NCI-H2029 treated with DMSO at 0.1 percent for 48 hours (cell line): ENCODE data around the gene CSMD2.
"Not testable (repeated sequence)": the region's sequence is repeated elsewhere in the genome, so short reads cannot be mapped to it uniquely, and the experiment has no call there.

Experiments
- DNase-seq: peaks from one replicate; lab custom pipeline; 2025; lab: John Stamatoyannopoulos, UW

The CSMD2 gene

DNA sequence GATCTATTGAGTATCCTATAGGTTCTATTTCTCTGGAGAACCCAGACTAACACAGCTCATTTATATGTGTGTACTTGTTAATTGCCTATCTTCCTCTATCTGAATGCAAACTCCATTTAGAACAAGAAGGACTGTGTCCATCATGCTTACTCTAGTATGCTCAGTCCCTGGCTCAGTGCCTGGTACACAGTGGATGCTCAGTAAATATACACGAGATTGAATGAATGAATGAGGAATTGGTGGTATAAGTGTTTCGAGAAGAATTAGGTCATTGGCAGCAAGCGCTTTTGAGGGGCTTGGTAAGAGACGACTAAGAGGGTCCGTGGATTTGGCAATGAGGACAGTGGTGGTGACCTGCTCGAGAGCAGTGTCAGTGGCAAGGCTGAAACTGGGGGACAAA, 112.5 kb downstream of the CSMD2 start:
- DNase-seq: no peak

GRCh38 chr1:34050709-34051485, 114.1 kb downstream of the CSMD2 start:
- DNase-seq: no peak

DNA sequence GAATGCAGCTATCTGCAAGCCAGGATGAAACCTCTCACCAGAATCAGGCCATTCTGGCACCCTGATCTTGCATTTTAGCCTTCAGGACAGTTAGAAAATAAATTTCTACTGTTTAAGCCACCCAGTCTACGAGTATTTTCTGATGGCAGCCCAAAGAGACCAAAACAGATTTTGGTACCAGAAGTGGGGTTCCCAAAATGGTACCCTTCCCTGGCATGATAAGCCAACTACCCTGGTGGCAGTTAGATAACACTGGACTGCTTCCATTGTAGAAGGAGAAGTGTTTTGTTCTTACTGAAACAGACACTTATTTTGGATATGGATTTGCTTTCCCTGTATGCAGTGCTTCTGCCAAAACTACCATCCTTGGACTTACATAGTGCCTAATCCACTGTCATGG, 115.0 kb downstream of the CSMD2 start:
- no peak for DNase-seq

DNA sequence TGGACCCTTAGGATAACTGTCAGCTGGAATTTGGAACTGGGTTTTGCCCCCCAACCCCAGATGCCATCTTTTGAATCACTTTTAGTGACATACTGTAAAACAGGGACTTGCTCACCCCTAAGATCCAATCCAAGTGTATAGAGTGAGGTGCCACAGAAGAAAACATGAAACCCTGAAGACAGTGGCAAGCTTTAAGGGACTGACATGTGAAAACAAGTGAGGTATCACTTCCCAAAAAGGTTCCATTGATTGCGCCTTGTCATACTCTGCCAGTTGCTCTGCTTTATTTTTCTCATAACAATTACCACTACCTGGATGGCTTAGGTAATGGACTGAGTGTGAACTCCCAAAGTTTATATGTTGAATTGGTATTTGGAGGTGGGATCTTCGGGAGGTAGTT, 115.6 kb downstream of the CSMD2 start:
- no peak for DNase-seq

GRCh38 chr1:34037856-34038255, 127.2 kb downstream of the CSMD2 start:
- DNase-seq: no peak

GRCh38 chr1:34037109-34037508, 127.9 kb downstream of the CSMD2 start:
- no peak for DNase-seq

- DNase-seq: no peak
These were observed 131.0 kb downstream of the CSMD2 start for GRCh38 chr1:34034036-34034435.

GRCh38 chr1:34029954-34030353, 135.1 kb downstream of the CSMD2 start:
- DNase-seq: no peak

- DNase-seq: no peak
These were observed 135.5 kb downstream of the CSMD2 start for GRCh38 chr1:34029515-34029914.

GRCh38 chr1:34028381-34029055, 136.5 kb downstream of the CSMD2 start:
- no peak for DNase-seq

DNA sequence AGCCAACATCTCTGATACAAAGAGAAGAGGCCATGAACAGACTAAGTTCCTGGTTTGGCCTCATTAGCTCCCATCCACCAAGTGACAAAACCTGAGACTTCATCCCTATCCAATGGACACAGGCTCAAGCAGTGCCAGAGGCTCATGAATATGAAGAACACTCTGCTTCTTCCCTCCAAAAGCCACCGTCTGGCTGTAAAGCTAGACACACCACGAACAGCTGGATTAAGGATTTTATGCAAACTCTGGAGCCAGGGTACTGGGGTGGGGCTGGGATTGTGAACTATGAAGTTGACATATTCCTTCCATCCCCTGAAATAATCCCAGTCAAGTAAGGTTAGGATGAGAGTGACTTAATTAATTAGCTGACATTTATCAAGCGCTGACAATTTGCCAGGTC, 139.4 kb downstream of the CSMD2 start:
- no peak for DNase-seq

- DNase-seq: no peak
These were observed 140.5 kb downstream of the CSMD2 start for GRCh38 chr1:34024485-34024884.

- no peak for DNase-seq
These were observed 145.1 kb downstream of the CSMD2 start for GRCh38 chr1:34019741-34020552.

GRCh38 chr1:34018285-34018684, 146.7 kb downstream of the CSMD2 start:
- DNase-seq: no peak

- not testable (repeated sequence) for DNase-seq
These were observed 148.7 kb downstream of the CSMD2 start for GRCh38 chr1:34016281-34016680.

DNA sequence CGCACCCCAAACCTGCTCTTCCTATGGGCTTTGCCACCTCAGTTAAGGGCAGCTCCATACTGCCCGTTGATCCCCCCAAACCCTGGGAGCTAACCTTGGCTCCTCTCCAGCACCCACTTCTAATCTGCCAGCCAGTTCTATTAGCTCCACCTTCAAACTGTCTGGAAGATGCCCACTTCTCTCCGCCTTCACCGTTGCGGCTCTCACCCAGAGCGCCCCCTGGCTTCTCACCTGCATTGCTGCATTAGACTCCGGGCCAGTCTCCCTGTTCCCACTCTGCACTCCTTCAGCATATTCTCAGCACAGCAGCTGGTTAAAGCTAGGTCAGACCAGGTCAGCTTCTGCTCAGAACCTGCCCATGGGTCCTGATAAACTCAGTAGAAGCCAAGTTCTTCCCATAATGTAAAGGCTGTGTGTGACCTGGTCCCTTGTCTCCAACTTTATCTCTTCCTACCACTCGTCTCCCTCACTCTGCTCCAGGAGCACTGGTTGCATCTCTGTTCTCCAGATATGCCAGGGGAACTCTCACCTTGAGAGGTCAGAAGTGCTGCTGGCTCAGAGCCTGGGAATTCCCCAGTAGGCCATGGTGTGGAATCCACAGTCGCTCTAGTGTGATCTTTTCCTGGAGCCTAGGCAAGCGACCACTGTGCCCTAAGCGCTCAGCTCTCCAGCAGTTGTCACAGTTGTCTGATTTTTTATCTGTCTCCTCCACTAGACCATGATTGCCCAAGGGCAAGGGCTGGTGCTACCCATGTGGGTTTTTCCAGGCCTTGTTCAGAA, 150.9 kb downstream of the CSMD2 start:
- DNase-seq: no peak

DNA sequence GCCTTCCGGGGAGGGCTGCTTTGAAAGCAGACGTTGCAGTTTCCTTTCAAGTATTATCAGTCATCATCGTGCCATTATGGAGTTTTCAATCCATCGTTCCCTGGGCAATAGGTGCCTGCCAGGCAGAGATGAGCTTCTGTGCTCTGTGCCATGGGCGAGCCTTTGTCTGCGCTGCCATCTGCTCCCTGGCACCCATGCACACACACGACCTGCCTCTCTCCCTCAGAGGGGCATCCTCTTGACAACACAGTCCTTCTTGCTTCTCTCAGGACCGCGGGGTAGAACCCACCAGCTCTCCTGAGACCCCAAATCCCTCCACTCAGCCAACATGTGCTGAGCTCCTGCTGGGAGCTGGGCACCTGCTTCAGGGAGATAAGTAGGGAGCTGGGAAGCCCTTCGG, 151.9 kb downstream of the CSMD2 start:
- no peak for DNase-seq

DNA sequence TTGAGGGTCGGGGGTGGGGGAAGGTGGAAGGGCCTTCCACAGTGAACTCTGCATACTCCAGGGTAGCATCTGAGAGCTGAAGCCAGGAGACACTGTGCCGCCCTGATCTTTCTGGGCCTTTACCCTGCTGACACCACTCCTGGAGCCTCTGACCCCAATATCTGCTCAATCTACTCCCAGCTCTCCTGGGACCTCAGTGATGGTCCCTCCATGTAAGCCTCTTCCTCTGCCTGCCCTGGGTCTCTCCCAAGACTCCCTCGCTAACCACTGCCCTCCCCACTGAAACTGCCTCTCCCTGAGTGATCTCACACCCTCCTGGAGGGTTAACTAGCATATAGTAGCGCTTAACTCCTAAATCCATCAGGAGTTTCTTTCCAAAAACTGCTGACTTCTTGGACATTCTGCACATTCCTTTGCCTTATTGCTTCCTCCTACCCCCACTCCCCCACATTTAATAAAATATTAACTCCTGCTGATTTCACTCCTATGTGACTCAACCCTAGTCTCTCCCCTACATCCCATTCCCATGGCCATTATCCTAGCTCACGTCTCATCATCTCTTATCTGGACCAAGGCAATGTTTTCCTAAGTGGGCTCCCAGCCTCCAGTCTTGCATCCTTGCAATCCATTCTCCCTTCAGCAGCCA, 155.6 kb downstream of the CSMD2 start:
- no peak for DNase-seq

GRCh38 chr1:34007760-34008159, 157.3 kb downstream of the CSMD2 start:
- no peak for DNase-seq

GRCh38 chr1:34005309-34005708, 159.7 kb downstream of the CSMD2 start:
- DNase-seq: no peak

DNA sequence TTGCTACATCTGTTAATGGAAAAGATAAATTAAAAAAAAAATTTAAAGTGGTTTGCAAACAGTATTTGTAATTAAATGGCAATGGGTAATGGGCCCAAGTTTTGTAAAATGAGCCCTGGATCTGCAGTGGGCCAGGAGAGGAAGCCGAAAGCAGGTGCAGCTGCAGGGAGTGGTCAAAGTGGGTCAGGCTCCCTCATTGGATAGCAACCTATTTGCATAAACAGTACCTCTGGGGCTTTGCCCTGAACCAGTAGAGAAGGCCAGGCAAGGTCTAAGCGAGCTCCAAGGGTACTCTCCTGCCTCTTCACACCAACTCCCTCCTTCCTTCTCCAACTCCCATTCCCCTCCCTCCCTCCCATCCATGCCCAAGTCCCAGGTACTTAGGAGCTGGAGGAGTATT, 162.2 kb downstream of the CSMD2 start:
- peak; percentile 32 for DNase-seq
